Suprapubic skin (tissue), 4 donors: Measurements from ENCODE around the gene DNAAF8. TPM values are rescaled to one million over a fixed set of nuclear protein-coding genes. Genes with fewer than 3 reads are reported as not detected.

Experiments
- DNase-seq, 2 donors: peaks; one replicate each; pipeline ENCODE4 v3.0.0-alpha.2; 2019; ENCODE audit warnings: low spot score in 2 of 2
- H3K27ac ChIP-seq: fragments of 200-600 bp; sonication (generic); one replicate; pipeline ENCODE4 v1.5.1; 2019
- H3K27me3 ChIP-seq: fragments of 200-600 bp; sonication (generic); one replicate; pipeline ENCODE4 v1.5.1; 2019
- H3K36me3 ChIP-seq: fragments of 200-600 bp; sonication (generic); one replicate; pipeline ENCODE4 v1.5.1; 2019
- H3K4me1 ChIP-seq: fragments of 200-600 bp; sonication (generic); one replicate; pipeline ENCODE4 v1.5.1; 2019
- H3K4me3 ChIP-seq: fragments of 200-600 bp; sonication (generic); one replicate; pipeline ENCODE4 v1.5.1; 2019; ENCODE audit warnings: mild to moderate bottlenecking
- H3K9me3 ChIP-seq: fragments of 200-600 bp; sonication (generic); one replicate; pipeline ENCODE4 v1.5.1; 2019
- EP300 ChIP-seq: sonication (generic); formaldehyde crosslinking; IDR thresholded peaks from one replicate; pipeline ENCODE4 v1.6.1; 2017; ENCODE audit warnings: antibody characterized with exemption
- POLR2A ChIP-seq, 2 donors: fragments of 450-650 bp; IDR thresholded peaks; one replicate each; pipeline ENCODE4 v1.6.1; 2017; ENCODE audit warnings: antibody characterized with exemption in 2 of 2, mild to moderate bottlenecking in 2 of 2, moderate library complexity in 2 of 2
- POLR2AphosphoS5 ChIP-seq, 3 donors: sonication (generic); formaldehyde crosslinking; IDR thresholded peaks; one replicate each; pipeline ENCODE4 v1.6.1; 2017; ENCODE audit warnings: antibody characterized with exemption in 3 of 3
- WGBS: methylation state at CpG from one replicate; pipeline ENCODE4 v1.1.5; 2018; 5-methylcytosine and 5-hydroxymethylcytosine counted together
- total RNA-seq, 4 donors: library from RNA; depleted of rRNA; stranded (reverse); fragments of >200 nt; gene quantifications; one replicate each; pipeline ENCODE4 v1.1.0, GENCODE V29; 2016
- TF ChIP-seq, protein P1 (sequence below), 2 donors: fragments of 200-600 bp in 1 of 2; fragments of 450-650 bp in 1 of 2; sonication (generic) in 1 of 2; IDR thresholded peaks; one replicate each; pipeline ENCODE4 v1.5.1; 2016 to 2019; ENCODE audit warnings: antibody characterized with exemption in 2 of 2, mild to moderate bottlenecking in 1 of 2, moderate library complexity in 1 of 2

Gene DNAAF8
- total RNA-seq, 4 donors from 2014 or later = 0.36 to 1.7 (median 1.4) TPM; not detected in 1

DNA sequence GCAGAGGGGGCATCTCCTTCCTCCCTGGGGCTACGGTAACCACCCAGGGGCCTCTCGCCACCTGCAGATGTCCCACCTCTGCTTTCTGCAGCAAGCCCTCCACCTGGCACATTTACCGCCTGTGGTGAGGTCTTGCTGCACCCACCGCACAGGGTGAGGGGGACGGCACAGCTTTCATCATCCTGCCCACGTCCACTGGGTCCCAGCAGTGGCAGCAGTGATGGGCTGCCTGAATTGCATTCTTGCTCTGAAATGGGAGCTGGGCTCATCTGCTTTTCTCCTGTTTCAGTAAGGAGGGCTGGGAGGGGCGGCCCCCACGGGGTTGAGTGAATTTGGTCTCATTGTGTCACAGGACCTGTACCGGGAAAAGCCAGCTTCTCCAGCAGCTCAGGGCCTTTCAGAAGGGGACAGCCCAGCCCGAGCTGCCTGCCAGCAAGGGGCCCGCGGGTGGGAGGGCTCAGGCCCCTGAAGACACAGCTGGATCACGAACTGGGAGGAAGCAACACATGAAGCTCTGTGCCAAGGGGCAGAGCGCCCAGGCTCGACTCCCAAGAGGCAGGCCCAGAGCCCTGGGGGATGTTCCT lies 12.7 kb downstream of the DNAAF8 start:
- no peak overlapping the region for H3K4me3 ChIP-seq
- peaks cover 30% of the 10 kb centered on the region for H3K36me3 ChIP-seq
- peaks cover 17% of the 10 kb centered on the region for H3K4me1 ChIP-seq
- TF ChIP-seq EP300 (no peak), POLR2AphosphoS5 (IDR thresholded peaks at IDR 0.05) (no peak)
- TF ChIP-seq, protein P1, sequence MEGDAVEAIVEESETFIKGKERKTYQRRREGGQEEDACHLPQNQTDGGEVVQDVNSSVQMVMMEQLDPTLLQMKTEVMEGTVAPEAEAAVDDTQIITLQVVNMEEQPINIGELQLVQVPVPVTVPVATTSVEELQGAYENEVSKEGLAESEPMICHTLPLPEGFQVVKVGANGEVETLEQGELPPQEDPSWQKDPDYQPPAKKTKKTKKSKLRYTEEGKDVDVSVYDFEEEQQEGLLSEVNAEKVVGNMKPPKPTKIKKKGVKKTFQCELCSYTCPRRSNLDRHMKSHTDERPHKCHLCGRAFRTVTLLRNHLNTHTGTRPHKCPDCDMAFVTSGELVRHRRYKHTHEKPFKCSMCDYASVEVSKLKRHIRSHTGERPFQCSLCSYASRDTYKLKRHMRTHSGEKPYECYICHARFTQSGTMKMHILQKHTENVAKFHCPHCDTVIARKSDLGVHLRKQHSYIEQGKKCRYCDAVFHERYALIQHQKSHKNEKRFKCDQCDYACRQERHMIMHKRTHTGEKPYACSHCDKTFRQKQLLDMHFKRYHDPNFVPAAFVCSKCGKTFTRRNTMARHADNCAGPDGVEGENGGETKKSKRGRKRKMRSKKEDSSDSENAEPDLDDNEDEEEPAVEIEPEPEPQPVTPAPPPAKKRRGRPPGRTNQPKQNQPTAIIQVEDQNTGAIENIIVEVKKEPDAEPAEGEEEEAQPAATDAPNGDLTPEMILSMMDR (IDR thresholded peaks at IDR 0.05) = no peak
- no peaks in the 10 kb centered on the region for H3K9me3 ChIP-seq
- H3K27me3 ChIP-seq = no peaks in the 10 kb centered on the region
- WGBS = 41% methylated on average over 10 of the region's 15 CpGs
- no peak overlapping the region for H3K27ac ChIP-seq
- no peak for DNase-seq

DNA sequence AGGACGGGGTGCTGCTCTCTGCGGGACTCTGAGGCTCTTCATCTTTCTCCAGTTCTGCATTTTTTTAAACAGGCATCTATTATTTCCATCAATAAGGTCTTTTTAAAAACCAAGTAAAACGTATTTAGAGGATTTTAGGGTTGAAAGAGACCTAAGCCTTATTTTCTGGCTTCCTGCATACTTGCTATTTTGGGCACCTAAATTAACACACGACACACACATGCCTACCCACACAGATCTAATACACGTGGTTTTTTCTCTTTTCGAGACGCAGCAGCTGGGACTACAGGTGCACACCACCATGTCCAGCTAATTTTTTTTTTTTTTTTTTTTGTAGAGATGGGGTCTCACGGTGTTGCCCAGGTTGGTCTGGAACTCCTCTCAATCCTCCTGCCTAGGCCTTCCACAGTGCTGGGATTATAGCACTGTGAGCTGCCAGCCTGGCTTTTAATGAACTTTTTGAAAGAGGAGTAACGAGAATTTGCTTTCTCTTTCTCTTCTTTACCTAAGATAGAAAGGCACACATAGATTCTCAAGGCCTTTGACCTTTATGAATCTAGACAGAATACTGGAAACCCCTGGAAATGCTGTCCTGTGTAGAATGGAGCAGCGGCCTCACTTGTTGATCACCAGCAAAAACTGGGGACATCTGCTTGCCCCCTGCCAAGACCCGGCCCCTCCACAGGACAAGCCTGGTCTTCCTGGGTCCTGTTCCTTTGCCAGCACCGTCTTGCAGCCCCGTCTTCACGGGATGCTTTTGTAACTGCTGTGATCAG lies 13.8 kb downstream of the DNAAF8 start:
- no peaks in the 10 kb centered on the region for H3K27me3 ChIP-seq
- no peak for DNase-seq
- peaks cover 40% of the 10 kb centered on the region for H3K36me3 ChIP-seq
- WGBS = 76% methylated on average over 14 of the region's 14 CpGs
- H3K9me3 ChIP-seq = no peaks in the 10 kb centered on the region
- H3K4me3 ChIP-seq = no peak overlapping the region
- H3K27ac ChIP-seq = no peak overlapping the region
- H3K4me1 ChIP-seq = peaks cover 13% of the 10 kb centered on the region
- no peak for TF ChIP-seq POLR2AphosphoS5 (IDR thresholded peaks at IDR 0.05)
- no peak for TF ChIP-seq EP300
- TF ChIP-seq POLR2A (IDR thresholded peaks at IDR 0.05) = no peak
- TF ChIP-seq, protein P1 (IDR thresholded peaks at IDR 0.05) = no peak

DNA sequence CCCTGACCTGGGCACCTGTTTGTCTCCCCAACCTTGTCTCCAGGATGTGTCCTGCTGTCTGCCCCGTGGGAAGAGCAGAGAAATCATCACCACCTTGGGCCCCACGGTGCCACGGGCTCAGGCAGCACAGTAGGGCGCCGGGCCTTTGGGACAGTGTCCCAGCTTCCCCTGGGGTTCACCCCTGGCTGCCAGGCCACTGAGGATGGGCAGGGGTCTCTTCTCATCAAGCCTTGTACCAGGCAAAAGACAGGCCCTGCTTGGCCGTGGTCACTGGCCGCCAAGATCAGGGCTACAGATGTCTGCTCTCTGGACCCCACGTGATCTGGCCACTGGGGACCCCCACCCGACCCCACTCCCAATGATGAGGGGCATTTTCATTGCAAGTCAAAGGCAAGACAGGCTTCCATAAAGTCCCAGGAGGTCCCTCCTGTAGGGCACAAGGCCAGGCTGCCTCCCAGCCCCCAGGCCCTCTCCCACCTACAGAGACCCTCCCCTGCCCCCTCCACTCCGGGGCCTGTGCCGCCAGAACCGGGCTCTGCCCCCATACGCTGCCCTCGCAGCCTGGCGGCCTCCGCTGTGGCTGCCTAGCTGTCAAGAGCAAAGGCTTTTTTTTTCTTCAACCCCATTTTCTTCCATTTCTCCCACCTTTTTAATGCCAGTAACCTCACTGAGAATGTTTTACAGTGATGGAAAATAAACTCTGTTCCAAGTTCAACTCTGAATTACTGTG lies 14.5 kb downstream of the DNAAF8 start:
- Histone ChIP-seq H3K9me3 (no peaks in the 10 kb centered on the region), H3K4me1 (peaks cover 7% of the 10 kb centered on the region), H3K36me3 (peaks cover 48% of the 10 kb centered on the region), H3K27me3 (no peaks in the 10 kb centered on the region), H3K4me3 (no peak overlapping the region), H3K27ac (no peak overlapping the region)
- TF ChIP-seq POLR2AphosphoS5 (IDR thresholded peaks at IDR 0.05) (no peak), EP300 (no peak), POLR2A (IDR thresholded peaks at IDR 0.05) (no peak)
- TF ChIP-seq, protein P1 (IDR thresholded peaks at IDR 0.05) = no peak
- DNase-seq = no peak
- 85% methylated on average over 12 of the region's 16 CpGs for WGBS

- Histone ChIP-seq H3K4me3 (no peak overlapping the region), H3K27ac (no peak overlapping the region), H3K36me3 (peaks cover 56% of the 10 kb centered on the region), H3K27me3 (no peaks in the 10 kb centered on the region), H3K4me1 (peaks cover 7% of the 10 kb centered on the region), H3K9me3 (no peaks in the 10 kb centered on the region)
- DNase-seq = no peak
- TF ChIP-seq POLR2AphosphoS5 (IDR thresholded peaks at IDR 0.05) (no peak), POLR2A (IDR thresholded peaks at IDR 0.05) (no peak), EP300 (no peak)
- TF ChIP-seq, protein P1 (IDR thresholded peaks at IDR 0.05) = no peak
- WGBS = 91% methylated on average over 10 of the region's 10 CpGs
Measured at GRCh38 chr16:4749700-4750257, 15.4 kb downstream of the DNAAF8 start.
